HG02884 (cell line): Measurements from ENCODE around the gene NOP10.
"Not testable (repeated sequence)": the region's sequence is repeated elsewhere in the genome, so short reads cannot be mapped to it uniquely, and the experiment has no call there.

Experiments used
- ATAC-seq: cut with Tn5 transposase; IDR thresholded peaks from one replicate; pipeline ENCODE4 v1.9.1; 2021; ENCODE audit warnings: mild to moderate bottlenecking, moderate library complexity; ENCODE audit not compliant: unreplicated experiment

The NOP10 gene

DNA sequence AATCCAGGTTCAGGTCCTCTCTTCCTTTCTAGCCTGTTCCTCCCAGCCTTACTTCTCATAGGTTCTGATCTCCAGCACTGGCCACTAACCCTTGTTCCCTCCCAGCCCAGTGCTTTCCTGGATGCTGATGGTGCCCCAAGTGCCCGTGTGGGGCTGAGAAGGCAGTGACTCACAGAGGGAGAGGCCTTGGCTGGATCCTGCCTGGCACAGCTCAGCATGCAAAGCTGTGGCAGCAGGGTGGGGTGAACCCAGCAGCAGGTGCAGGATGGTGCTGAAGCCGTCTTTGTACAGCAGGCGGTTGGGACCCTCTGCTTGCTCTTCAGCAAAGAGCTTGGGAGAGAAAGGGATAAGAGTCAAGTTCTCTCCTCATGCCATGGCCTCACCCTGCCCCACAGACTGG, 16.5 kb upstream of the NOP10 start:
- ATAC-seq = no peak

DNA sequence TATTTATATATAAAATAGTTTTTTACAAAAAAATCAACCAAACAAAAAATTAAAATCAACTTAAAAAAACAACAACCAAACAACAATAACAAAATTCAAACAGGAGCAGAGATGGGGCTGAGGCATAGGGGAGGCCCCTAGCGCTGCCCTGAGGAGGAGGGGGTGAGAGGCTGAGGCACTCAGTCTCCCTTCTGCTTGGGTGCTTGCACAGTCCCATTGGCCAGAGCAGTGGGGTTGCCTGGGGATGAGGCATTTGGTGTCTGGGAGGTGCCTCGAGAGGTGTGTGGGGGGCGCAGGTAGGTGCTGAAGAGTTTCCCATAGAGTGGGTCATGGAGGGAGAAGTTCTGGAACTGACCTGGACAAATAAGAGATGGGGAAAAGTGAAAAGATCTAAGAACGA, 16.0 kb upstream of the NOP10 start:
- no peak for ATAC-seq

- ATAC-seq = no peak
Measured at GRCh38 chr15:34358367-34358766, 15.4 kb upstream of the NOP10 start.

- no peak for ATAC-seq
Measured at GRCh38 chr15:34357653-34358052, 14.7 kb upstream of the NOP10 start.

DNA sequence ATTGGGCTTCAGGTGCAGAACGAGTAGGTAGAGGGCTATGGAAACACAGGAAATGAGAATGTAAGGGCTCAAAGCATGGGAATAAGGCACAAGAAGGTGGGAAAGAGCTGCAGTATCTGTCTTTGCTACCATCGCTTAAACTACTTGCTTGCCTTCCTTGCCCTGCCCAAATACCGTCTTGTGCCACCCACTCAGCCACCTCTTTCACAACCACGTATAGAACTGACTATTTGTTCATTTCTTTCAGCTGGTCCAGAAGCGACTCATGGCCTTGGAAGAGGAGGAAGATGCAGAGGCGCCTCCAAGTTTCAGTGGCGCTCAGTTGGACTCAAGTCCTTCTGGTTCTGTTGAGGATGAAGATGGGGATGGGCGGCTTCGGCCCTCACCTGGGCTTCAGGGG, 12.3 kb upstream of the NOP10 start:
- no peak for ATAC-seq

- ATAC-seq = no peak
Measured at GRCh38 chr15:34354286-34354685, 11.3 kb upstream of the NOP10 start.

GRCh38 chr15:34353627-34354026, 10.7 kb upstream of the NOP10 start:
- no peak for ATAC-seq

DNA sequence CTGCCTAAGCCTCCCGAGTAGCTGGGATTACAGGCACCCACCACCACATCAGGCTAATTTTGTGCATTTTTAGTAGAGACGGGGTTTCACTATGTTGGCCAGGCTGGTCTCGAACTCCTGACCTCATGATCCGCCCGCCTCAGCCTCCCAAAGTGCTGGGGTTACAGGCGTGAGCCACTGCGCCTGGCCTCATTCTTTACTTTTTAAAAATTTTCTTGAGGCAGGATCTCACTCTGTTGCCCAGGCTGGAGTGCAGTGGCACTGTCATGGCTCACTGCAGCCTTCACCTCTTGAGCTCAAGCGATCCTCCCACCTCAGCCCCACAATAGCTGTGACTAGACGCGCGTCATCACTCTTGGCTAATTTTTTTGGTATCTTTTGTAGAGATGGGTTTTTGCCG, 10.1 kb upstream of the NOP10 start:
- ATAC-seq = not testable (repeated sequence)

GRCh38 chr15:34349769-34350168, 6.8 kb upstream of the NOP10 start:
- no peak for ATAC-seq

DNA sequence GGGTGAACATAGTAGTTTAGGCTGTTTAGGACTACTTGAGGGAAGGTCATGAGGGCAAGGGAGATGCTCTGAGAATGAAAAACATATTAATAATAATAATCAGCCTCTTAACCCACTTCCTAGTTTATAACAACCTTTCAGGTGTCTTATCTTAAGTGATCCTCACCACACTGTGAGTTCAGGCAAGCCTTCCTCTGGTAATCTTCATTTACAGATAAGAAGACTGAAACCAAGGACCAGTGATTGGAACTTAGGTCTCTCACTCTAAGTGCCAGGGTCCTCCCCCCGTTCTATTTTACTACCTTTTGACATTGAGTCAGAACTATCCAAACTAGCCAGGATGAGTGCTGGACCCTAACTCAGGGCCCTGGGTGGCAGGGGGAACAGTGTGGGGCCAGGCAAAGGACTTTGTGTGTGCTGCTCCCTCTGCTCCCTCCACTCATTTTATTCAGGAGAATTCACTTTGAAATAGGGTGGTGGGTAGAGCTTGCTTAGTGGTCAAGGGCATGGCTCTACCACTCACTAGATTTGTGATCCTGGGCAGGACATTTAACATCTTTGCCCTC, 5.9 kb upstream of the NOP10 start:
- ATAC-seq = no peak

GRCh38 chr15:34347951-34348638, 5.2 kb upstream of the NOP10 start:
- ATAC-seq = no peak

DNA sequence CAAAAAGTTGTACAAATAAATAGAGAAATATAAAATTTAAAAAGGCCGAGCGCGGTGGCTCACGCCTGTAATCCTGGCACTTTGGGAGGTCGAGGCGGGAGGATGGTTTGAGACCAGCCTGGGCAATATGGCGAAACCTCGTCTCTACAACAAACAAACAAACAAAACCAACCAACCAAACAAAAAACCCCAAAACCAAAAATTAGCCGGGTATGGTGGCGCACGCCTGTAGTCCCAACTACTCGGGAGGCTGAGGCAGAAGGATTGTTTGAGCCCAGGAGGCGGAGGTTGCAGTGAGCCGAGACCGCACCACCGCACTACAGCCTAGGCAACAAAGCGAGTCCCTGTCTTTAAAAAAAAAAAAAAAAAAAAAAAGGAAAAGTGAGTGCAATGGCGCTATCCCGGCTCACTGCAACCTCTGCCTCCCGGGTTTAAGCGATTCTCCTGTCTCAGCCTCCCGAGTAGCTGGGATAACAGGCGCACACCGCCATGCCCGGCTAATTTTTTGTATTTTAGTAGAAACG, 661 bp downstream of the NOP10 start:
- not testable (repeated sequence) for ATAC-seq

DNA sequence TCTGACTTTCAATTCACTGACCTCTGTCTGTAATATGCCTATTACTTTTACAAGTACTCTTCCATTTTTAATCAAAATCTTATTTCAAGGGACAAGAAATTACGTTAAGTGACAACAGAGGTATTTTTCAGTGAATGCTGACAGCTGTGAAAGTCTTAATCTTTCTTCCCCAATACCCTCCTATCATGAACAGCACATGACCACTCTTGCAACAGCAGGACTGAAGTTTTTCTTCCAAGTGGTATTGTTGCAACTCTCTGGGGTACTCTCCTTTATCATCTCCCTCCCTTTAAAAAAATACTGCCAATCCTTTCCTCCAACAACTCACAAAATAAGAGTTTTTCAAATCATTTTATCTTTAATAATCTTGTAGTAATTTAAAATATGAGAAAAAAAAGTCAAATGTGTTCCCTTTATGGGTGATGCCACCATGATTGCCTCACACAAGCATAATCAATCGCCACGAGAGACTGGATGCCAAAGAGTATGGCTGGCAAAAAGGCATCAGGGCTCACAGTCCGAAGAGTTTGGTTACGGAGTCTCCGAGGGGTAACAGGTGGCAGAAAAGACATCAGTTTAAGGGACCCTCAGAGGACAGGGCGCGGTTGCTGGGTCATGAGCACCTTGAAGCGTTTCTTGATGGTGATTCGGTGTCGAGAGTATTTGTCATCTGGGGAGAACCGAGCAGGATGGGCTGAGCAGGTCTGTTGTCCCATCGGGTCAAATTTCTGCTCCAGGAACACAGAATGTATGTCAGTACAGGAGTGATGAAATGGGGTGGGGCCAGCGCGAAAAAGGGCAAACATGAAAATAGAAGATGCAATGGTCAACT, 1.3 kb downstream of the NOP10 start:
- no peak for ATAC-seq

GRCh38 chr15:34339946-34340345, 3.0 kb downstream of the NOP10 start:
- ATAC-seq = no peak

DNA sequence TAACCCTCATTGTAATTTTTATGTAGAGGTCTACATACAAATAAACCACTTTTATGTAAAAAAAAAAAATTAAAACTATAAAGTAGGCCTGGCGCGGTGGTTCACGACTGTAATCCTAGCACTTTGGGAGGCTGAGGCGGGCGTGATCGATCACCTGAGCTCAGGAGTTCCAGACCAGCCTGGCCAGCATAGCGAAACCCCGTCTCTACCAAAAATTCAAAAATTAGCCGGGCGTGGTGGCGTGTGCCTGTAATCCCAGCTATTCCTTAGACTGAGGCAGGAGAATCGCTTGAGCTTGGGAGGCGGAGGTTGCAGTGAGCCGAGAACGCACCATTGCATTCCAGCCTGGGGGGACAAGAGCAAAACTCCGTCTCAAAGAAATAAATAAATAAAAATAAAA, 4.6 kb downstream of the NOP10 start:
- no peak for ATAC-seq

DNA sequence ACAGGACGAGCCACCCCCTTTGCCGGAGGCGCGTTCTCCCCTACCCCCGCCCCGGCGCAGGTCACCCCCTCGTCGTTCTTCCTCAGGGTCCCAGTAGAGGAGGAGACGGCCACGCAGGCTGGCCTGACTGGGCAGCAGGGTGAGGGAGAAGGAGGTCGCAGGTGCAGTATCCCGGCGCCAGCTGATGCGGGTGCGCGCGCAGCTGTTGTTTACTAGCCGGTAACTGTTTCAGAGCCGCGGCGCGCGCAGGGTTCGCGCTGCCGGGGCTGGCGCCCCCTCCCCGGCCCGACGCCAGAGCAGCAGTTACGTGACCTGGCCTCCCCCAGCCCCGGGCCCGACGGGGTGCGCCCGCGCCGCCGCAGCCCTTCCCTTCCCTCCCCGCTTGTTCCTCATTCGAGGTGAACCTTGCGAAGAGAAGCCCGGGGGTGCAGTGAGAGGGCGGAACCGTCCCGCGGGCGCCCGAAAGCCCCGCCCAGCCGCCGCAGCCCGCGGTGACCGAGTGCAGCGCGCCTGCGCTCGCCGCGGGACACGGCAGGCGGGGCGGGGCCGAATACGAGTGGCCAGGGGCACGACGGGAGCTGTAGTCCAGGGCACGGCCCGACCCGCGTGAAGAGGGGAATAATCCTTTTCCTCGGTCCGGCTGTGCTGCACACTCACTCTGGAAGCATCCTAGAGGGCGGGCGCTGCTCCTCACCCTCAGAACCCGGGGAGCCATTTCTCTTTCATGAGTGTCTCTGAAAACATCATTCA, 5.2 kb downstream of the NOP10 start, which contains the start of gene SLC12A6:
SLC12A6 (minus strand) TSS at position 225 of the 750 bp plus-strand sequence. CDS start 1,101 bp downstream, outside the sequence.
- ATAC-seq = peak; percentile 55

GRCh38 chr15:34336991-34337556, 5.9 kb downstream of the NOP10 start:
- no peak for ATAC-seq

GRCh38 chr15:34336231-34336990, 6.5 kb downstream of the NOP10 start:
- ATAC-seq = no peak

GRCh38 chr15:34335176-34336032, 7.5 kb downstream of the NOP10 start:
- ATAC-seq = no peak
